Ascending aorta (tissue), 2 donors: ENCODE results near the gene LBX2. TPM values are rescaled to one million over a fixed set of nuclear protein-coding genes. Genes with fewer than 3 reads are reported as not detected.
A peak's percentile ranks its signal among the peaks of the same experiment; 100 is the strongest.
"Not testable (repeated sequence)": the region's sequence is repeated elsewhere in the genome, so short reads cannot be mapped to it uniquely, and the experiment has no call there.

Experiments used
- DNase-seq, 2 donors: peaks; one replicate each; pipeline ENCODE4 v3.0.0-alpha.2; 2019; ENCODE audit warnings: low spot score in 2 of 2
- H3K27ac ChIP-seq, 2 donors: fragments of 200-600 bp; sonication (generic); one replicate each; pipeline ENCODE4 v1.5.1; 2016 to 2017; ENCODE audit warnings: mild to moderate bottlenecking in 1 of 2
- H3K27me3 ChIP-seq: fragments of 200-600 bp; sonication (generic); one replicate; pipeline ENCODE4 v1.5.1; 2017
- H3K36me3 ChIP-seq, 2 donors: fragments of 200-600 bp; sonication (generic); one replicate each; pipeline ENCODE4 v1.5.1; 2016
- H3K4me1 ChIP-seq, 2 donors: fragments of 200-600 bp; sonication (generic); one replicate each; pipeline ENCODE4 v1.5.1; 2016 to 2017; ENCODE audit warnings: mild to moderate bottlenecking in 1 of 2
- H3K4me3 ChIP-seq, 2 donors: fragments of 200-600 bp; sonication (generic); one replicate each; pipeline ENCODE4 v1.5.1; 2016 to 2017; ENCODE audit warnings: mild to moderate bottlenecking in 1 of 2
- H3K9me3 ChIP-seq, 2 donors: fragments of 200-600 bp; sonication (generic); one replicate each; pipeline ENCODE4 v1.5.1; 2016
- intact Hi-C: fragments of 100-400 bp; cut with DNase I; formaldehyde crosslinking; loops from one replicate; pipeline ENCODE4 v1.15.1; 2023
- total RNA-seq: library from RNA; depleted of rRNA; stranded (reverse); fragments of >200 nt; gene quantifications from one replicate; pipeline ENCODE4 v1.1.0, GENCODE V29; 2016
- TF ChIP-seq, protein P1 (sequence below), 3 experiments: fragments of 200-600 bp in 2 of 3; fragments of 450-650 bp in 1 of 3; sonication (generic) in 2 of 3; IDR thresholded peaks; one replicate each; pipeline ENCODE4 v1.5.1; 2016 to 2019; ENCODE audit warnings: antibody characterized with exemption in 3 of 3, mild to moderate bottlenecking in 1 of 3, moderate library complexity in 1 of 3

LBX2 gene
- total RNA-seq, 1 donor from 2014 or later: 3.0 TPM

- peaks cover 41 to 57% of the 10 kb centered on the region in 2 donors for H3K36me3 ChIP-seq
- DNase-seq: no peak
- intact Hi-C loops: no loop called here
- no peak overlapping the region for H3K27ac ChIP-seq
- H3K9me3 ChIP-seq: no peaks in the 10 kb centered on the region
- no peaks in the 10 kb centered on the region for H3K27me3 ChIP-seq
- H3K4me1 ChIP-seq: no peaks in the 10 kb centered on the region
- no peak overlapping the region for H3K4me3 ChIP-seq
- TF ChIP-seq, protein P1, sequence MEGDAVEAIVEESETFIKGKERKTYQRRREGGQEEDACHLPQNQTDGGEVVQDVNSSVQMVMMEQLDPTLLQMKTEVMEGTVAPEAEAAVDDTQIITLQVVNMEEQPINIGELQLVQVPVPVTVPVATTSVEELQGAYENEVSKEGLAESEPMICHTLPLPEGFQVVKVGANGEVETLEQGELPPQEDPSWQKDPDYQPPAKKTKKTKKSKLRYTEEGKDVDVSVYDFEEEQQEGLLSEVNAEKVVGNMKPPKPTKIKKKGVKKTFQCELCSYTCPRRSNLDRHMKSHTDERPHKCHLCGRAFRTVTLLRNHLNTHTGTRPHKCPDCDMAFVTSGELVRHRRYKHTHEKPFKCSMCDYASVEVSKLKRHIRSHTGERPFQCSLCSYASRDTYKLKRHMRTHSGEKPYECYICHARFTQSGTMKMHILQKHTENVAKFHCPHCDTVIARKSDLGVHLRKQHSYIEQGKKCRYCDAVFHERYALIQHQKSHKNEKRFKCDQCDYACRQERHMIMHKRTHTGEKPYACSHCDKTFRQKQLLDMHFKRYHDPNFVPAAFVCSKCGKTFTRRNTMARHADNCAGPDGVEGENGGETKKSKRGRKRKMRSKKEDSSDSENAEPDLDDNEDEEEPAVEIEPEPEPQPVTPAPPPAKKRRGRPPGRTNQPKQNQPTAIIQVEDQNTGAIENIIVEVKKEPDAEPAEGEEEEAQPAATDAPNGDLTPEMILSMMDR (IDR thresholded peaks at IDR 0.05): no peak
These were observed 7.5 kb downstream of the LBX2 start for GRCh38 chr2:74491648-74492544.

DNA sequence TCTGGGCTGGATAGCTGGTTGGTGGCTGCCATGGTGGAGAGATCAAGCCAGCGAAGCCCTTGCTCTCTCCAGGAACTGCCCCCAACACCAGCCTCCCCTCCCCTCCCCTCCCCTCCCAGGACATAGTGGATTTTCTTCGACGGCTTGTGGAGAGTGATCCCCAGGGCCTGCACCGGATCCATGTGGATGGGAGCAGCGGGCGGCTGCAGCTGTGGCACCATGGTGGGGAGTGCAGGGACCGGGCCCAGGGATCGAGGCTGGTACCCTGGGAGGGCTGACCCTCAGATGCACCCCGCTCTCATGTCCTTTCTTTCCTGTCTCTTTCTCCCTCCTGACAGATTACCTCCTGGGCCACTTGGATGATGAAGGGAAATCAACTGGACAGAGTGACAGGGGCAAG lies 9.5 kb downstream of the LBX2 start:
- Histone ChIP-seq H3K4me3 (no peak overlapping the region), H3K9me3 (no peaks in the 10 kb centered on the region), H3K27ac (no peak overlapping the region), H3K27me3 (no peaks in the 10 kb centered on the region), H3K36me3 (peaks cover 41 to 71% of the 10 kb centered on the region in 2 donors), H3K4me1 (no peaks in the 10 kb centered on the region)
- TF ChIP-seq, protein P1 (IDR thresholded peaks at IDR 0.05): no peak
- intact Hi-C loops: no loop called here
- DNase-seq: no peak

GRCh38 chr2:74488643-74489481 lies 10.5 kb downstream of the LBX2 start:
- TF ChIP-seq, protein P1 (IDR thresholded peaks at IDR 0.05): no peak
- Histone ChIP-seq H3K4me1 (peaks cover 0 to 2% of the 10 kb centered on the region in 2 donors), H3K4me3 (no peak overlapping the region), H3K27ac (no peak overlapping the region), H3K36me3 (peaks cover 41 to 71% of the 10 kb centered on the region in 2 donors), H3K9me3 (no peaks in the 10 kb centered on the region), H3K27me3 (no peaks in the 10 kb centered on the region)
- DNase-seq: no peak
- intact Hi-C loops: no loop called here

DNA sequence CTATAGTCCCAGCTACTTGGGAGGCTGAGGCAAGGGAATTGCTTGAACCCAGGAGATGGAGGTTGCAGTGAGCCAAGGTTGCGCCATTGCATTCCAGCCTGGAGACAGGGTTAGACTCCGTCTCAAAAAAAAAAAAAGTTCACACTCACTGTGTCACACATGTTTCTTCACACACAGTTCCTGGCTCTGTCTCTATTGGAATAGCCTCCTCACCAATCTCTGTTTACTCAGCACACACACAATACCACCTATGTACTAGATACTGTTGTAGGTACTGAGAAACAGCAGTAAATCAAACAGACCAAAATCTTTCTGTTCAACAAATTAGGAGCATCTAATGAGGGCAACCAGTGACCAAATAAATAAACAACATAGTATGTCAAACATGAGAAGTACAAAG lies 13.3 kb downstream of the LBX2 start:
- Histone ChIP-seq H3K9me3 (no peaks in the 10 kb centered on the region), H3K27ac (no peak overlapping the region), H3K36me3 (peaks cover 17 to 44% of the 10 kb centered on the region in 2 donors), H3K4me1 (peaks cover 3 to 14% of the 10 kb centered on the region in 2 donors), H3K4me3 (no peak overlapping the region), H3K27me3 (no peaks in the 10 kb centered on the region)
- TF ChIP-seq, protein P1 (IDR thresholded peaks at IDR 0.05): no peak
- DNase-seq: no peak
- intact Hi-C loops: no loop called here

DNA sequence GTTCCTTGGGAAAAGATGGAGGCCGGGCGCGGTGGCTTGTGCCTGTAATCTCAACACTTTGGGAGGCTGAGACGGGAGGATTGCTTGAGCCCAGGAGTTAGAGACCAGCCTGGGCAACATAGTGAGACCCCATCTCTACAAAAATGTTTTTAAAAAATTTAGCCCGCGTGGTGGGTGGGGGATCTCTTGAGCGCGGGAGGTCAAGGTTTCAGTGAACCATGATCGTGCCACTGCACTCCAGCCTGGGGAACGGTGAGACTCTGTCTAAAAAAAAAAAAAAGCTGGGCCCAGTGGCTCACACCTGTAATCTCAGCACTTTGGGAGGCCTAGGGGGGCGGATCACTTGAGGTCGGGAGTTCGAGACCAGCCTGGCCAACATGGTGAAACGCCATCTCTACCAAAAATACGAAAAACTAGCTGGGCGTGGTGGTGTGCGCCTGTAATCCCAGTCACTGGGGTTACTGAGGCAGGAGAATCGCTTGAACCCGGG lies 15.7 kb downstream of the LBX2 start:
- DNase-seq, H3K27ac ChIP-seq: not testable (repeated sequence)
- intact Hi-C loops: loop anchor here (1.0 to 2.0 kb wide), 6 partner anchors 17 to 104 kb away; partner anchors contain the start of genes AUP1, DOK1, HTRA2 and INO80B

More for the DNA sequence above, 15.7 kb downstream of the LBX2 start:
- peaks cover 3 to 32% of the 10 kb centered on the region in 2 donors for H3K36me3 ChIP-seq
- not testable (repeated sequence) for H3K9me3 ChIP-seq, H3K27me3 ChIP-seq
- H3K4me3 ChIP-seq: peak overlapping the region; percentile 80 to 85
- peaks cover 9 to 21% of the 10 kb centered on the region in 2 donors for H3K4me1 ChIP-seq
